Neural crest cell (in vitro differentiated cells): ENCODE measurements around the gene DDN. TPM values are rescaled to one million over a fixed set of nuclear protein-coding genes. Genes with fewer than 3 reads are reported as not detected.

Experiments used
- DNase-seq: peaks from one replicate; pipeline ENCODE4 v3.0.0; 2021; ENCODE audit warnings: low read depth, mixed read lengths, low spot score
- H3K27ac Mint-ChIP-seq: one replicate; pipeline ENCODE4 v1.8.0; 2021; ENCODE audit warnings: mild to moderate bottlenecking, mixed read lengths; ENCODE audit not compliant: unreplicated experiment
- H3K27me3 Mint-ChIP-seq: 2 replicates; pipeline ENCODE4 v1.8.0; 2021; ENCODE audit warnings: low read depth, mild to moderate bottlenecking, mixed read lengths
- H3K36me3 Mint-ChIP-seq: 2 replicates; pipeline ENCODE4 v1.8.0; 2021; ENCODE audit warnings: low read depth, mild to moderate bottlenecking, mixed read lengths
- H3K4me1 Mint-ChIP-seq: 2 replicates; pipeline ENCODE4 v1.8.0; 2021; ENCODE audit warnings: mixed read lengths
- H3K4me3 Mint-ChIP-seq: one replicate; pipeline ENCODE4 v1.8.0; 2021; ENCODE audit warnings: mild to moderate bottlenecking, mixed read lengths
- H3K9me3 Mint-ChIP-seq: 2 replicates; pipeline ENCODE4 v1.8.0; 2021; ENCODE audit warnings: mixed read lengths
- total RNA-seq: library from RNA; stranded (reverse); gene quantifications from 2 replicates; pipeline ENCODE4 v1.2.1, GENCODE V29; 2021
- TF ChIP-seq, protein P1 (sequence below): fragments of 200-600 bp; sonication (generic); conservative IDR thresholded peaks from 2 replicates; pipeline ENCODE4 v1.5.0; 2021; ENCODE audit warnings: antibody characterized with exemption, mild to moderate bottlenecking

Gene DDN
- total RNA-seq, 1 donor from 2014 or later: 0.51 TPM

DNA sequence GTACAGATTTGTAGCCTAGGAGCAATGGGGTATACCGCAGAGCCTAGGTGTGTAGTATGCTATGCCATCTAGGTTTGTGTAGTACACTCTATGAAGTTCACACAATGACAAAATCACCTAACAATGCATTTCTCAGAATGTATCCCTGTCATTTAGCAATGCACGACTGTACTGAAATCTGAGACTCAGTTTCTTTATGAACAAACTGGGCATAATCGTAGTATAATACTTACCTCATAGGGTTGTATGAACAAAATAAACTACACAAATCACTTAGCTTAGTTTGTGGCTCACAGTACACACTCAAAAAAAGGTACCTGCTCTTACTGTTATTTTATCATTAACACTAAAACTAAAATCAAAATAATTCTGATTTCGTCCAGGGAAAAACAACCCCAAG lies 26.3 kb upstream of the DDN start:
- Mint-ChIP-seq H3K9me3 (no peaks in the 10 kb centered on the region), H3K4me3 (no peak overlapping the region), H3K36me3 (peaks cover 6% of the 10 kb centered on the region), H3K4me1 (no peaks in the 10 kb centered on the region), H3K27ac (no peak overlapping the region), H3K27me3 (no peaks in the 10 kb centered on the region)
- TF ChIP-seq, protein P1, sequence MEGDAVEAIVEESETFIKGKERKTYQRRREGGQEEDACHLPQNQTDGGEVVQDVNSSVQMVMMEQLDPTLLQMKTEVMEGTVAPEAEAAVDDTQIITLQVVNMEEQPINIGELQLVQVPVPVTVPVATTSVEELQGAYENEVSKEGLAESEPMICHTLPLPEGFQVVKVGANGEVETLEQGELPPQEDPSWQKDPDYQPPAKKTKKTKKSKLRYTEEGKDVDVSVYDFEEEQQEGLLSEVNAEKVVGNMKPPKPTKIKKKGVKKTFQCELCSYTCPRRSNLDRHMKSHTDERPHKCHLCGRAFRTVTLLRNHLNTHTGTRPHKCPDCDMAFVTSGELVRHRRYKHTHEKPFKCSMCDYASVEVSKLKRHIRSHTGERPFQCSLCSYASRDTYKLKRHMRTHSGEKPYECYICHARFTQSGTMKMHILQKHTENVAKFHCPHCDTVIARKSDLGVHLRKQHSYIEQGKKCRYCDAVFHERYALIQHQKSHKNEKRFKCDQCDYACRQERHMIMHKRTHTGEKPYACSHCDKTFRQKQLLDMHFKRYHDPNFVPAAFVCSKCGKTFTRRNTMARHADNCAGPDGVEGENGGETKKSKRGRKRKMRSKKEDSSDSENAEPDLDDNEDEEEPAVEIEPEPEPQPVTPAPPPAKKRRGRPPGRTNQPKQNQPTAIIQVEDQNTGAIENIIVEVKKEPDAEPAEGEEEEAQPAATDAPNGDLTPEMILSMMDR: no peak
- no peak for DNase-seq

DNA sequence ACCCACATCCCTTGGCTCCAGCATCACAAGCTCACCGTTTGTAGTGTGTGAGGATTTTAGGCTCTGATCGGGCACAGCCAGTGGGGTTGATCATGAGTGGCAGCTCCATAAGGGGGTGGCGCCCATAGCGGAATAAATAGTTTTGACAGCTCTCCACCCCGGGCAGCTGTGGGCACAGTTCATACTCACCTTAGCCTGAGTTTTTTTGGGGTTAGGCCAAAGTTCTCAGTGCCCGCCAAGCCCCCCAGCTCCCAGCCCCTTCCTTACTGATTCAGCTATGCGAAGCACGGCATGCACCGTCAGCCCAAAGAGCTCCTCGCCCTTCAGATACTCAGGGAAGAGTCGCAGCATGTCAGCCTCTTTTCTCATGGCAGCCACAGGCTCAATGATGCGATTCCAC lies 25.4 kb upstream of the DDN start:
- TF ChIP-seq, protein P1: no peak
- peaks cover 2% of the 10 kb centered on the region for H3K36me3 Mint-ChIP-seq
- no peak overlapping the region for H3K27ac Mint-ChIP-seq
- DNase-seq: no peak
- no peaks in the 10 kb centered on the region for H3K27me3 Mint-ChIP-seq
- no peak overlapping the region for H3K4me3 Mint-ChIP-seq
- peaks cover 4% of the 10 kb centered on the region for H3K4me1 Mint-ChIP-seq
- H3K9me3 Mint-ChIP-seq: no peaks in the 10 kb centered on the region

DNA sequence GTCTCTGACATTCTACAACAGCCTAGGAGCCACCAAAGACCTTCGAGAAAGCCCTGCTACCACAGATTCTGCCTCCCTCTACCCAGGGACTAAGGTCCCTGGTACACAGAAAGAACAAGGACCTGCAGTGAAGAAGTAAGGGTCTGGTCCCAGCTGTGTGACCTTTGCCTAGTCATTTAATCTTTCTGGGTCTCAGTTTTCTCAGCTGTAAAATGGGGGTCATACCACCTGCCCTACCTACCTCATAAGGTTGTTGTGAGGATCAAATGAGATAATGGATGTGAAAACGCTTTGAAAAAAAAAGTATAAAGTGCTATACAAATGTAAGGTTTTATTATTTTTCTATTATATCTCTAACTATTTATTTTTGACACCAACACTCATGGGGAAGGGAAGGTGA lies 24.6 kb upstream of the DDN start:
- H3K27me3 Mint-ChIP-seq: no peaks in the 10 kb centered on the region
- peaks cover 2% of the 10 kb centered on the region for H3K36me3 Mint-ChIP-seq

DNA sequence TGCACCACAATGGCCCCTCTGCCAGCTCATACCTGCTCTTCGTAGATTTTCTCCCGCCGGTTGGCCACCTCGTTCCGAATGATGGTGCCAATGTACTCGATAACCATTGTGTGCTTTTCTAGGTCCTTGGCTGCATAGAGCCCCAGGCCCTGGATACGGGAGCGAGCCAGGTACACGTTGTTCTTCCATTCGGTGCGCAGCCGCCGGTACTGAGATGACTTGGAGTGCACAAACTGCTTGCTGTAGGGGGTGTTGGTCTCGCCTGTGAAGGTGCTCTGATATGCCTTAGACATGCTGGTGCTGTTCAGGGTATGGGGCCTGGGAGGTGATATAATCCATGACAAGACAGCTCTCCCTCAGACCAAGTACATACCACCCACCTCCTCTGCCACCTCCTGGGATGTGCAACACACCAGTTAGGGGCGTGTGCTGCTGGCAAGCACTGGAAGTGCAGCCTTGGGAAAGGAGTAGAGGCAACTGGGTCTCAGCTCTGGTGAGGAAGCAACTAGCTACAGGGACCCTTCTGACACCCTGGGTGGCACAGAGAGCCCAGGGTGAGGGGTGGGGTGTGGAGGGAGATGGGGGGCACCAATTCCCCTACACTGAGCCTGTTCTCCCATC lies 23.5 kb upstream of the DDN start:
- Mint-ChIP-seq H3K9me3 (no peaks in the 10 kb centered on the region), H3K36me3 (no peaks in the 10 kb centered on the region), H3K4me3 (peak overlapping the region; percentile 15), H3K4me1 (peaks cover 18% of the 10 kb centered on the region), H3K27ac (no peak overlapping the region), H3K27me3 (no peaks in the 10 kb centered on the region)
- TF ChIP-seq, protein P1: no peak
- no peak for DNase-seq

More for the DNA sequence above, 24.6 kb upstream of the DDN start:
- DNase-seq: no peak
- Mint-ChIP-seq H3K9me3 (no peaks in the 10 kb centered on the region), H3K4me3 (no peak overlapping the region), H3K27ac (no peak overlapping the region), H3K4me1 (peaks cover 10% of the 10 kb centered on the region)
- TF ChIP-seq, protein P1: no peak

DNA sequence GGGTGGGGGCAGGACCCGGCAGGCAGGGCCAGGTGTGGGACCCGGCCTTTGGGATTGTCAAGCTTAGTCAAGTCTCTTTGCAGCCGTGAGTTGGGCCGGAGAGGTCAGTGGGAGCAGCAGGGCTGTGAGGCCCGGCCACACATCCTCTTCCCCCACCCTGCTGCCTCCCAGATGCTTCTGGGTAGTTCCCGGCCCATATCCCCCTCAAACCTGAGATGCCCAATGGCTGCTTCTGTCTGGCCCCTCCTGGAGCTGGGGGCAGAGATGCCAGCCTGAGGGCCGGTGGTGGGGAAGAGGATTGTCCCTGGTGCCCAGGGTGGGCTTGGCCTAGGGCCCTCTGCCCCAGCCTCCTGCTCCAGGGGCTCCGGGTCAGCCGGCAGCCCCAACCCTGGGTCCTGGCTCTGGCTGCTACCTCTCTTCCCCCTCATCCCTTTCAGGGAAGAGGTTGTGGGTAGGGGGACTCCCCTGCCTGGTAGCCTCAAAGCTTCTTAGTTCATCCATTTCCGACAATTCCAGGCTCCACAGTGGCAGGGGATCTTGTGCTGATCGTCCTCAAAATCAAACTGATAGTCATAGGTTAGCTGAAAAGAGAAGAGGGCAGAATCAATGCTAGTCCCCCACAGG lies 22.2 kb upstream of the DDN start:
- Mint-ChIP-seq H3K9me3 (no peaks in the 10 kb centered on the region), H3K4me3 (peak overlapping the region; percentile 54), H3K36me3 (no peaks in the 10 kb centered on the region), H3K4me1 (peaks cover 26% of the 10 kb centered on the region), H3K27me3 (no peaks in the 10 kb centered on the region), H3K27ac (no peak overlapping the region)
- TF ChIP-seq, protein P1: no peak
- DNase-seq: no peak
